GM23248 (cell line): ENCODE data around the gene ASB10.
A peak's percentile ranks its signal among the peaks of the same experiment; 100 is the strongest.

Source experiments
- EZH2 ChIP-seq: fragments of 200-600 bp; sonication (generic); IDR thresholded peaks from 2 replicates; pipeline ENCODE4 v1.6.1; 2018; ENCODE audit warnings: antibody characterized with exemption, mild to moderate bottlenecking; ENCODE audit not compliant: insufficient read depth, poor library complexity, severe bottlenecking
- EZH2phosphoT487 ChIP-seq: fragments of 200-600 bp; sonication (generic); IDR thresholded peaks from 2 replicates; pipeline ENCODE4 v1.6.1; 2018; ENCODE audit warnings: antibody characterized with exemption, moderate library complexity, mild to moderate bottlenecking, low read depth; ENCODE audit not compliant: insufficient read depth

DNA sequence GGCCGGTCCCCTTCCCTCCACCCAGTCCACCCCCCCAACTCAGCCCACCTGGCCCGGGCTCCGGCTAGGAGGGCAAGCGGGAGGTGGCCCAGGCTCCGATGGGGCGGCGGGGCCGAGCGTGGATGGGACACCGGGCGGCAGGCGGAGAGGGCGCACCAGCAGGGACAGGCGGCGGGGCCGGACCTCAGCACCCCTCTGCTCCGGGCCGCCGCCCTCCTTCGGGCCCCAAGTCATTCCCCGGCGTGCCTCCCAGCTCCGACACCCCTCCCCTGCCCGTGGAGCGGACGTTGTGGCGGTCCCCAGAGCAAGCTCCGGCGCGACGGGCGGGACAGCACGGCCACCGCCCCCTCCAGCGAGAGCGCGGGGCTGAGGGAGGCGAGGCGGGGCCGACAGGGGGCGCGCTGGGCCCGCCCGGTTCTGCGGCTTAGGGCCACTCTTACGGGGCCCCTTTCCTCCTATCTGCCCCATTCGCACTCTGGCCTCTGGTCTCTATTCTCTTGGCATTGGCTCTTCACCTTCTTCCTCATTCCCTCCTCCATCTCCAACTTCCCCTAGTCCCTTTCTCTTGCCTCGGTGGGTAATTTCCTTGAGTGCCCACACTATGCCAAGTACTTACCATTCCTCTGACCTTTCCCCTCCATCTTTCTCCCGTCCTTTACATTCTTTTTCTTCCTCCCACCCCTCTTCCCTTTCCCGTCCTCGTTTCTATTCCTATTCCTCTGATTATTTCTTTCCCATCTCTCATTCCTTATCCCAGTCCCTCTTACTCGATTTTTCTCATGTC lies 18.9 kb downstream of the ASB10 start:
- TF ChIP-seq EZH2 (no peak), EZH2phosphoT487 (0 out of 2 replicates have a peak, but pooled peaks have one; percentile 29)
